MCF 10A (cell line): ENCODE results near the gene TRAPPC3. TPM values are rescaled to one million over a fixed set of nuclear protein-coding genes. Genes with fewer than 3 reads are reported as not detected.

Experiments used
- BruUV-seq: library from RNA; stranded (reverse); fragments of 400-500 nt; replicated peaks from 2 replicates; lab custom pipeline; 2021; lab: Mats Ljungman, UMichigan
- CTCF ChIA-PET: fragments of 300-600 bp; sonication (Branson Sonifier 250); formaldehyde crosslinking; extraction: SDS; loops from one replicate; lab custom pipeline; 2021; ENCODE audit warnings: antibody characterized with exemption, inconsistent platforms; lab: Yijun Ruan, JAX
- POLR2A ChIA-PET: fragments of 300-600, 350-650 bp; sonication (Branson Sonifier 250); formaldehyde crosslinking; extraction: SDS; loops from one replicate; lab custom pipeline; 2020; ENCODE audit warnings: antibody characterized with exemption, inconsistent platforms; lab: Yijun Ruan, JAX
- DNase-seq: peaks from one replicate; pipeline ENCODE4 v3.0.0-alpha.2; 2018; ENCODE audit not compliant: unreplicated experiment
- H3K27ac Mint-ChIP-seq: one replicate; pipeline ENCODE4 v1.8.0; 2022; ENCODE audit warnings: mild to moderate bottlenecking, low read depth, mixed read lengths; ENCODE audit not compliant: unreplicated experiment
- H3K27me3 Mint-ChIP-seq: one replicate; pipeline ENCODE4 v1.8.0; 2022; ENCODE audit warnings: mixed read lengths; ENCODE audit not compliant: insufficient read depth, unreplicated experiment
- H3K36me3 Mint-ChIP-seq: one replicate; pipeline ENCODE4 v1.8.0; 2022; ENCODE audit warnings: mild to moderate bottlenecking, moderate library complexity, mixed read lengths; ENCODE audit not compliant: insufficient read depth, unreplicated experiment
- H3K4me1 Mint-ChIP-seq: one replicate; pipeline ENCODE4 v1.8.0; 2022; ENCODE audit warnings: mixed read lengths; ENCODE audit not compliant: insufficient read depth, unreplicated experiment
- H3K4me3 Mint-ChIP-seq: one replicate; pipeline ENCODE4 v1.8.0; 2022; ENCODE audit warnings: mild to moderate bottlenecking, moderate library complexity, mixed read lengths; ENCODE audit not compliant: unreplicated experiment
- H3K9me3 Mint-ChIP-seq: one replicate; pipeline ENCODE4 v1.8.0; 2022; ENCODE audit warnings: mixed read lengths; ENCODE audit not compliant: unreplicated experiment
- CTCF ChIP-seq: fragments of 200-600 bp; IDR thresholded peaks from one replicate; pipeline ENCODE4 v1.8.0; 2022; ENCODE audit warnings: antibody characterized with exemption, mild to moderate bottlenecking; ENCODE audit not compliant: unreplicated experiment
- intact Hi-C: fragments of 100-400 bp; cut with micrococcal nuclease; formaldehyde crosslinking; loops from 2 replicates; pipeline ENCODE4 v1.14.1; 2022
- total RNA-seq: library from RNA; stranded (reverse); gene quantifications from 2 replicates; pipeline ENCODE4 v1.2.3, GENCODE V29; 2022

Gene TRAPPC3
- total RNA-seq, 1 experiment from 2014 or later = 72.8 TPM

DNA sequence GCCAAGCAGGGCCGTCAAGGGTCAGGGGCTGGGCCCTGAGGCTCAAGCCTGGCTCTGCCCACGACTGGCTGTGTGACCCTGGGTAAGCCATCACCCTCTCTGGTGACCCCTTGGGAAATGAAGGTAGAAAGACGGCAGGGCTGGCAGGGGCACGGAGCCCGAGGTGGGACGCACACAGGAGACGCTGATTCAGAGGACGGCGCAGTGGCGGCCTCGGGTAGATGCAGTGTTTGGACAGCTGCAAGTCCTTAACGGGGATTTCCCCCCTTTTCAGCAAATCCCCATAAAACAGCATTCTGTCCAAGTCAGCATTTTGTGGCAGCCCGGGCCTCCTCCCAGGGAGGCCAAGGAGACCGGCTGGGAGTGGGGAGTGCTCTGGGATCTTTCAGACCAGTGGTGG is 41.0 kb downstream of the TRAPPC3 start:
- ChIA-PET CTCF (no interaction called here), POLR2A (no interaction called here)
- intact Hi-C loops = no loop called here
- H3K9me3 Mint-ChIP-seq = no peaks in the 10 kb centered on the region
- no peak overlapping the region for H3K27ac Mint-ChIP-seq
- no peak for DNase-seq
- TF ChIP-seq CTCF = no peak
- BruUV-seq = no TSS peak
- no peak overlapping the region for H3K4me3 Mint-ChIP-seq
- peaks cover 6% of the 10 kb centered on the region for H3K4me1 Mint-ChIP-seq
- H3K27me3 Mint-ChIP-seq = no peaks in the 10 kb centered on the region
- no peaks in the 10 kb centered on the region for H3K36me3 Mint-ChIP-seq

DNA sequence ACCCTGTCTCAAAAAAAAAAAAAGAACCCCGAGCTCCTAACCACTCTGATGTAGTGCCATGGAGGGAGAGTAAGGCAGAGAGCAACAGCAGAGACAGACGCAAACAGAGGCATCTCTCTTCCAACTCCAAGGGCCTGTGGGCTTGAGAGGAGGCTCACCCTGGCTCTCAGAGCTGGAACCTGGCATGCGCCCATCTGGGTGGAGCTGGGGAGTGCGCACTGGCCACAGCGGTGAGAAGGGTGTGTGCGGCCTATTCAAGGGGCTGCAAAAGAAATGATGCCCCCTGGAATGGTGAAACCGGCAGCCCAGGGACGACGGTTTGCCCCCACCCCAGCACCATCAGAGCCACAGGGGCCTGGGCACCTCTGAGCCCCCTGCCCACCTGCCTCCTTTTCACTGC is 41.9 kb downstream of the TRAPPC3 start:
- DNase-seq = no peak
- H3K4me3 Mint-ChIP-seq = no peak overlapping the region
- no TSS peak for BruUV-seq
- intact Hi-C loops = no loop called here
- H3K27me3 Mint-ChIP-seq = no peaks in the 10 kb centered on the region
- POLR2A ChIA-PET = interaction anchor here (0.7 kb wide), 1 partner anchor 10 kb away, joined by 3 read pairs; no protein-coding TSS in a partner anchor
- H3K4me1 Mint-ChIP-seq = peaks cover 6% of the 10 kb centered on the region
- CTCF ChIA-PET = interaction anchor here (0.5 to 1.3 kb wide), 4 partner anchors 9 to 1326 kb away, joined by 3 to 4 read pairs (median 4); no protein-coding TSS in a partner anchor
- H3K27ac Mint-ChIP-seq = no peak overlapping the region
- H3K9me3 Mint-ChIP-seq = no peaks in the 10 kb centered on the region
- no peak for TF ChIP-seq CTCF
- no peaks in the 10 kb centered on the region for H3K36me3 Mint-ChIP-seq

DNA sequence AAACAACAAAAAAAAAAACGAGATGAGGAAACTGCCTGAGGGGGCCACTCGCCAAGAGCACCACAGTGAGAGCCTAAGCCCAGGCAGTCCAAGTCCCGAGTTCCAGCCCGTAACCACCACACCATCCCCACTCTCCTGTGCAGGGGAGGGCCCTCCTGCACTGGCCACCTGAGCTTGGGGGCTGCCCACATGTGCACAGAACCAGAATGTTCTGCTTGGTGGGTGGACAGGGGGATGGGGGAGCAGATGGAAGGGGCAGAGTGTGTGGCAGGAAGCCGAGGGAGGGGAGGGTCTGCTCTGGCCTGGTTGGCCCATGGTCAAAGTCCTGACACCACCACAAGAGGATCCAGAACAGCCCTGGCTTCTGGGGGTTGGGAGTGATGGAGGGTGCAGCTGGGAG is 43.0 kb downstream of the TRAPPC3 start:
- Mint-ChIP-seq H3K4me3 (no peak overlapping the region), H3K27ac (no peak overlapping the region), H3K9me3 (no peaks in the 10 kb centered on the region), H3K4me1 (peaks cover 6% of the 10 kb centered on the region), H3K27me3 (no peaks in the 10 kb centered on the region), H3K36me3 (no peaks in the 10 kb centered on the region)
- intact Hi-C loops = no loop called here
- TF ChIP-seq CTCF = no peak
- no TSS peak for BruUV-seq
- no peak for DNase-seq
- ChIA-PET POLR2A (no interaction called here), CTCF (interaction anchor here (0.6 to 1.2 kb wide), 2 partner anchors 19 to 395 kb away, joined by 3 to 4 read pairs; no protein-coding TSS in a partner anchor)

- Mint-ChIP-seq H3K27me3 (no peaks in the 10 kb centered on the region), H3K4me1 (no peaks in the 10 kb centered on the region), H3K27ac (no peak overlapping the region), H3K9me3 (no peaks in the 10 kb centered on the region), H3K36me3 (no peaks in the 10 kb centered on the region), H3K4me3 (no peak overlapping the region)
- DNase-seq = no peak
- CTCF ChIA-PET = interaction anchor here (0.6 to 3.3 kb wide), 3 partner anchors 33 to 97 kb away, joined by 3 to 16 read pairs (median 11); no protein-coding TSS in a partner anchor
- POLR2A ChIA-PET = interaction anchor here (0.9 kb wide), 1 partner anchor 349 kb away, joined by 3 read pairs; the partner anchor contains the start of gene OSCP1
- intact Hi-C loops = no loop called here
- BruUV-seq = no TSS peak
- no peak for TF ChIP-seq CTCF
Observed at GRCh38 chr1:36101546-36101945, 47.7 kb downstream of the TRAPPC3 start.
